Measurements from ENCODE around the gene ANKUB1.

The ANKUB1 gene

GRCh38 chr3:149812606-149813366 is 20.4 kb upstream of the ANKUB1 start, which contains the start of gene RNF13:
Gene RNF13, plus strand, starts transcription at chr3:149813215. Its CDS starts 32,812 bp downstream, at chr3:149846027.
- H3K27ac ChIP-seq, result peak within 1 kb of the TSS; percentile 89
- peak within 1 kb of the TSS; percentile 89 for H3K4me3 ChIP-seq (ENCODE audit: low read depth, low read length)
- H3K9me3 ChIP-seq (ENCODE audit: severe bottlenecking), result no peaks in the 10 kb centered on the region
- DNase-seq, result peak; percentile 95
- no peaks in the 10 kb centered on the region for H3K36me3 ChIP-seq
- TF ChIP-seq, protein P1, sequence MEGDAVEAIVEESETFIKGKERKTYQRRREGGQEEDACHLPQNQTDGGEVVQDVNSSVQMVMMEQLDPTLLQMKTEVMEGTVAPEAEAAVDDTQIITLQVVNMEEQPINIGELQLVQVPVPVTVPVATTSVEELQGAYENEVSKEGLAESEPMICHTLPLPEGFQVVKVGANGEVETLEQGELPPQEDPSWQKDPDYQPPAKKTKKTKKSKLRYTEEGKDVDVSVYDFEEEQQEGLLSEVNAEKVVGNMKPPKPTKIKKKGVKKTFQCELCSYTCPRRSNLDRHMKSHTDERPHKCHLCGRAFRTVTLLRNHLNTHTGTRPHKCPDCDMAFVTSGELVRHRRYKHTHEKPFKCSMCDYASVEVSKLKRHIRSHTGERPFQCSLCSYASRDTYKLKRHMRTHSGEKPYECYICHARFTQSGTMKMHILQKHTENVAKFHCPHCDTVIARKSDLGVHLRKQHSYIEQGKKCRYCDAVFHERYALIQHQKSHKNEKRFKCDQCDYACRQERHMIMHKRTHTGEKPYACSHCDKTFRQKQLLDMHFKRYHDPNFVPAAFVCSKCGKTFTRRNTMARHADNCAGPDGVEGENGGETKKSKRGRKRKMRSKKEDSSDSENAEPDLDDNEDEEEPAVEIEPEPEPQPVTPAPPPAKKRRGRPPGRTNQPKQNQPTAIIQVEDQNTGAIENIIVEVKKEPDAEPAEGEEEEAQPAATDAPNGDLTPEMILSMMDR (IDR thresholded peaks at IDR 0.05; ENCODE audit: low read depth, low read length), result no peak
- H3K27me3 ChIP-seq (ENCODE audit: insufficient read depth, low read depth, severe bottlenecking), result no peaks in the 10 kb centered on the region

DNA sequence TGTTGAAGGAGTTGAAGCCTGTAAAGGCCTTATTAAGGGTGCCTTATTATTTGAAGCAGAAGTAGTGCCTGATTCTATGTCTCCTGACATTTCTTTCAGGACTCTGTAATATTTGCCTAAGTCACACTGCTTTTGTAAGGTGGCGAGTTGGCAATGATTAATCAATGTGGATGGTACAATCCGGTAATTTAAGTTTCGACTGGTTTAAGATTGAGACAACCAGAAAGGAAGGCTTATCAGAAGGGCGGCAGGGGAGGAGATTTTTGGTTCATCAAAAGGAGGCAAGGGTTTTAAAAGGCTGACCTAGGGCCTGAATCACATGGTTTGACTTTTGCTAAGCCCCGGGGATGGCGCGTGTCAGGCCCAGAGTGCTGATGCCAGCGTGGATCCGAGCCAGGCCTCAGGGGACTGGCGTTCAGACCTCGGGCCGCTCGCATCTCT is 19.8 kb upstream of the ANKUB1 start:
- Histone ChIP-seq H3K27me3 (ENCODE audit: insufficient read depth, low read depth, severe bottlenecking) (no peaks in the 10 kb centered on the region), H3K27ac (peak overlapping the region; percentile 89), H3K9me3 (ENCODE audit: severe bottlenecking) (no peaks in the 10 kb centered on the region), H3K4me3 (ENCODE audit: low read depth, low read length) (peak overlapping the region; percentile 89), H3K36me3 (no peaks in the 10 kb centered on the region)
- DNase-seq, result no peak
- TF ChIP-seq, protein P1 (IDR thresholded peaks at IDR 0.05; ENCODE audit: low read depth, low read length), result no peak

DNA sequence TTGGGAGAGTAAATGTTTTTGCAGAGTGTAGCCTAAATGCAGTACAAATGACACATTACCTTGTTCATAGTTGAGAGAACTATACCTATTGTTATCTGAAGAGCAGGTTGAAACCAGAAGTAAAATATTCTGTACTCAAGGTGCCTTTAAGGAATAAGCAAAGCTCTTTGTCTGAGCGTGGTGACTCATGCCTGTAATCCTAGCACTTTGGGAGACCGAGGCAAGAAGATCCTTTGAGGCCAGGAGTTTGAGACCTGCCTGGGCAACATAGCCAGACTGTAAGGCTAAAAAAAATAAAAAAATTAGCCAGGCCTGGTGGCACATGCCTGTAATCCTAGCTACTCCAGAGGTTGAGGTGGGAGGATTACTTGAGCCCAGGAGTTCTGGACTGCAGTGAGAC is 18.5 kb upstream of the ANKUB1 start:
- H3K36me3 ChIP-seq, result no peaks in the 10 kb centered on the region
- DNase-seq, result no peak
- no peaks in the 10 kb centered on the region for H3K9me3 ChIP-seq (ENCODE audit: severe bottlenecking)
- H3K27ac ChIP-seq, result no peak overlapping the region
- TF ChIP-seq, protein P1 (IDR thresholded peaks at IDR 0.05; ENCODE audit: low read depth, low read length), result no peak
- H3K27me3 ChIP-seq (ENCODE audit: insufficient read depth, low read depth, severe bottlenecking), result no peaks in the 10 kb centered on the region
- no peak overlapping the region for H3K4me3 ChIP-seq (ENCODE audit: low read depth, low read length)

- TF ChIP-seq, protein P1 (IDR thresholded peaks at IDR 0.05; ENCODE audit: low read depth, low read length), result no peak
- no peaks in the 10 kb centered on the region for H3K27me3 ChIP-seq (ENCODE audit: insufficient read depth, low read depth, severe bottlenecking)
- DNase-seq, result no peak
These were observed 17.3 kb upstream of the ANKUB1 start for GRCh38 chr3:149809699-149810098.

DNA sequence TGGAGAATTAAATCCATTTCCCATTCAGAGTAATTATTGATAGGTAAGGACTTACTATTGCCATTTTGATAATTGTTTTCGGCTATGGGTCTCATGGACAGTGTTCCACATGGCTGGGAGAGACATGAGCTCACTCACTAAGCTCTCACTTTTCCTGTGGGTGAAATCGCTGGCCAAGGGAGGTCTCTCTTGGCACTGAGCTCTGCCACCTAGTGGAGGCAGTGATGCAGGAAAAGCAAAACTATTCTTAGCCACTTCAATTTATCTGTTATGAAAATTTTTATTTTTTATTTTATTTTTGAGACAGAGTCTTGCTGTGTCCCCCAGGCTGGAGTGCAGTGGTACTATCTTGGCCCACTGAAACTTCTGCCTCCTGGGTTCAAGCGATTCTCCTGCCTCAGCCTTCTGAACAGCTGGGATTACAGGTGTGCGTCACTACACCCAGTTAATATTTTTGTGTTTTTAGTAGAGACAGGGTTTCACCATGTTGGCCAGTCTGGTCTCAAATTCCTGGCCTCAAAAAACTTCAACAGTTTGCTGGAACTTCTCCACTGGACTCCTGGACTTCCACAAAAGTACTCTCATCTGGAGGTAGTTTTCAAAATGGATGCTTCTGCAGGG is 16.0 kb upstream of the ANKUB1 start:
- peak; percentile 72 for DNase-seq
- H3K36me3 ChIP-seq, result no peaks in the 10 kb centered on the region
- H3K27ac ChIP-seq, result no peak overlapping the region
- TF ChIP-seq, protein P1 (IDR thresholded peaks at IDR 0.05; ENCODE audit: low read depth, low read length), result peak; percentile 73
- H3K27me3 ChIP-seq (ENCODE audit: insufficient read depth, low read depth, severe bottlenecking), result no peaks in the 10 kb centered on the region
- H3K9me3 ChIP-seq (ENCODE audit: severe bottlenecking), result no peaks in the 10 kb centered on the region
- H3K4me3 ChIP-seq (ENCODE audit: low read depth, low read length), result no peak overlapping the region

More at GRCh38 chr3:149809699-149810098, 17.3 kb upstream of the ANKUB1 start:
- H3K9me3 ChIP-seq (ENCODE audit: severe bottlenecking), result no peaks in the 10 kb centered on the region
- H3K4me3 ChIP-seq (ENCODE audit: low read depth, low read length), result no peak overlapping the region
- H3K27ac ChIP-seq, result no peak overlapping the region
- no peaks in the 10 kb centered on the region for H3K36me3 ChIP-seq

Data from WERI-Rb-1 (cell line).